ENCODE results near the gene RALBP1.
A peak's percentile ranks its signal among the peaks of the same experiment; 100 is the strongest.

The RALBP1 gene

GRCh38 chr18:9581667-9582066 lies 106.4 kb downstream of the RALBP1 start:
- H3K36me3 ChIP-seq (ENCODE audit: control insufficient read depth in 2 of 2, insufficient read depth in 1 of 2, low read length in 2 of 2) = peaks cover 50 to 53% of the 10 kb centered on the region in 2 experiments
- no peak overlapping the region for H3K27ac ChIP-seq (ENCODE audit: extremely low read depth, low read depth, low read length)
- H3K4me1 ChIP-seq (ENCODE audit: control insufficient read depth, insufficient read depth, low read length) = no peaks in the 10 kb centered on the region
- ChIA-PET CTCF (no interaction called here), POLR2A (no interaction called here)
- TF ChIP-seq ZNF677 (tag by site-specific recombination; IDR thresholded peaks at IDR 0.05) (peak; percentile 73; the same call in 1 of the 2 replicates), ZIC2 (tag by site-specific recombination; IDR thresholded peaks at IDR 0.05) (no peak), ZFHX2 (tag by site-specific recombination; conservative IDR thresholded peaks at IDR 0.05) (no peak), ZNF473 (tag by site-specific recombination; IDR thresholded peaks at IDR 0.05) (no peak), ZNF791 (tag by site-specific recombination; IDR thresholded peaks at IDR 0.05) (peak; percentile 60; the same call in 1 of the 2 replicates)
- H3K9me3 ChIP-seq (ENCODE audit: control insufficient read depth, insufficient read depth, low read depth, low read length) = no peaks in the 10 kb centered on the region; the same call in 1 of the 2 replicates
- H3K4me3 ChIP-seq (ENCODE audit: low read depth, low read length) = no peak overlapping the region

GRCh38 chr18:9586814-9587213 lies 111.5 kb downstream of the RALBP1 start:
- H3K4me3 ChIP-seq (ENCODE audit: low read depth, low read length) = no peak overlapping the region
- peaks cover 48 to 50% of the 10 kb centered on the region in 2 experiments for H3K36me3 ChIP-seq (ENCODE audit: control insufficient read depth in 2 of 2, insufficient read depth in 1 of 2, low read length in 2 of 2)
- ChIA-PET POLR2A (no interaction called here), CTCF (no interaction called here)
- TF ChIP-seq ZNF140 (tag by site-specific recombination; IDR thresholded peaks at IDR 0.05) = no peak
- no peak for TF ChIP-seq ZNF473 (tag by site-specific recombination; IDR thresholded peaks at IDR 0.05)
- no peak for TF ChIP-seq ZBTB11 (tag by site-specific recombination; conservative IDR thresholded peaks at IDR 0.05; ENCODE audit: low read depth)
- TF ChIP-seq ZNF548 (tag by site-specific recombination; IDR thresholded peaks at IDR 0.05) = no peak
- TF ChIP-seq ZNF513 (tag by site-specific recombination; IDR thresholded peaks at IDR 0.05) = no peak
- no peak for TF ChIP-seq ZNF658 (tag by site-specific recombination; IDR thresholded peaks at IDR 0.05)
- no peaks in the 10 kb centered on the region; the same call in 1 of the 2 replicates for H3K9me3 ChIP-seq (ENCODE audit: control insufficient read depth, insufficient read depth, low read depth, low read length)
- H3K27ac ChIP-seq (ENCODE audit: extremely low read depth, low read depth, low read length) = no peak overlapping the region
- H3K4me1 ChIP-seq (ENCODE audit: control insufficient read depth, insufficient read depth, low read length) = no peaks in the 10 kb centered on the region

All from HEK293 (cell line).